NCI-H2107 treated with DMSO at 0.1 percent for 48 hours (cell line): ENCODE results near the gene NEDD4.
"Not testable (repeated sequence)": the region's sequence is repeated elsewhere in the genome, so short reads cannot be mapped to it uniquely, and the experiment has no call there.

ENCODE experiments used
- DNase-seq: peaks from one replicate; lab custom pipeline; 2025; ENCODE audit not compliant: unreplicated experiment; lab: John Stamatoyannopoulos, UW

The NEDD4 gene

GRCh38 chr15:56006371-56006770 lies 13.0 kb upstream of the NEDD4 start:
- not testable (repeated sequence) for DNase-seq

GRCh38 chr15:56004281-56004680 lies 10.9 kb upstream of the NEDD4 start:
- DNase-seq, result not testable (repeated sequence)

- not testable (repeated sequence) for DNase-seq
Measured at GRCh38 chr15:56003777-56004176, 10.4 kb upstream of the NEDD4 start.

GRCh38 chr15:56003277-56003676 lies 9.9 kb upstream of the NEDD4 start:
- DNase-seq, result not testable (repeated sequence)

- DNase-seq, result no peak
Measured at GRCh38 chr15:56001471-56002078, 8.2 kb upstream of the NEDD4 start.

GRCh38 chr15:55999658-56000057 lies 6.2 kb upstream of the NEDD4 start:
- no peak for DNase-seq

- no peak for DNase-seq
Measured at GRCh38 chr15:55998478-55998877, 5.1 kb upstream of the NEDD4 start.

GRCh38 chr15:55993804-55994560 lies 570 bp upstream of the NEDD4 start:
- no peak for DNase-seq

- DNase-seq, result no peak
Measured at GRCh38 chr15:55992769-55993110, 672 bp downstream of the NEDD4 start.

GRCh38 chr15:55991802-55992768 lies 1.3 kb downstream of the NEDD4 start:
- no peak for DNase-seq

- no peak for DNase-seq
Measured at GRCh38 chr15:55990998-55991397, 2.4 kb downstream of the NEDD4 start.

- peak; percentile 13 for DNase-seq
Measured at GRCh38 chr15:55990516-55990915, 2.9 kb downstream of the NEDD4 start.

GRCh38 chr15:55989383-55989782 lies 4.0 kb downstream of the NEDD4 start:
- DNase-seq, result no peak

- DNase-seq, result no peak
Measured at GRCh38 chr15:55981582-55982249, 11.7 kb downstream of the NEDD4 start.

- DNase-seq, result no peak
Measured at GRCh38 chr15:55980511-55980910, 12.9 kb downstream of the NEDD4 start.

GRCh38 chr15:55977231-55977630 lies 16.2 kb downstream of the NEDD4 start:
- no peak for DNase-seq

- no peak for DNase-seq
Measured at GRCh38 chr15:55970286-55970685, 23.1 kb downstream of the NEDD4 start.

- no peak for DNase-seq
Measured at GRCh38 chr15:55969582-55969981, 23.8 kb downstream of the NEDD4 start.

GRCh38 chr15:55968923-55969322 lies 24.5 kb downstream of the NEDD4 start:
- no peak for DNase-seq

GRCh38 chr15:55965091-55965490 lies 28.3 kb downstream of the NEDD4 start:
- DNase-seq, result no peak

- no peak for DNase-seq
Measured at GRCh38 chr15:55960946-55961345, 32.5 kb downstream of the NEDD4 start.
